Neuron (in vitro differentiated cells): ENCODE results near the gene PXDN.

Source experiments
- H2AFZ ChIP-seq: one replicate; pipeline ENCODE4 v1.6.1; 2013; ENCODE audit warnings: low read depth, mild to moderate bottlenecking, inconsistent platforms, low read length, moderate library complexity
- H3K27me3 ChIP-seq: one replicate; pipeline ENCODE4 v1.6.1; 2013; ENCODE audit warnings: low read length; ENCODE audit not compliant: insufficient read depth
- H3K36me3 ChIP-seq: one replicate; pipeline ENCODE4 v1.6.1; 2013; ENCODE audit warnings: low read length; ENCODE audit not compliant: insufficient read depth
- H3K4me1 ChIP-seq: one replicate; pipeline ENCODE4 v1.6.1; 2013; ENCODE audit warnings: low read length; ENCODE audit not compliant: insufficient read depth
- H3K4me3 ChIP-seq: 2 replicates; pipeline ENCODE4 v1.5.1; 2013; ENCODE audit warnings: mild to moderate bottlenecking, low read length, moderate library complexity
- H3K9me3 ChIP-seq: one replicate; pipeline ENCODE4 v1.6.1; 2013; ENCODE audit warnings: low read length

PXDN gene

GRCh38 chr2:1677821-1678165, 66.5 kb downstream of the PXDN start:
- Histone ChIP-seq H3K36me3 (no peaks in the 10 kb centered on the region), H3K9me3 (no peaks in the 10 kb centered on the region), H2AFZ (no peak overlapping the region), H3K4me3 (no peak overlapping the region), H3K4me1 (no peaks in the 10 kb centered on the region), H3K27me3 (no peaks in the 10 kb centered on the region)

GRCh38 chr2:1676913-1677820, 67.1 kb downstream of the PXDN start:
- Histone ChIP-seq H2AFZ (no peak overlapping the region), H3K9me3 (no peaks in the 10 kb centered on the region), H3K4me1 (no peaks in the 10 kb centered on the region), H3K4me3 (no peak overlapping the region), H3K36me3 (no peaks in the 10 kb centered on the region), H3K27me3 (no peaks in the 10 kb centered on the region)

GRCh38 chr2:1676091-1676912, 68.0 kb downstream of the PXDN start:
- Histone ChIP-seq H3K27me3 (no peaks in the 10 kb centered on the region), H3K4me1 (no peaks in the 10 kb centered on the region), H3K36me3 (no peaks in the 10 kb centered on the region), H3K9me3 (no peaks in the 10 kb centered on the region), H2AFZ (no peak overlapping the region), H3K4me3 (no peak overlapping the region)

- no peak overlapping the region for H3K4me3 ChIP-seq
- H2AFZ ChIP-seq: no peak overlapping the region
- H3K36me3 ChIP-seq: no peaks in the 10 kb centered on the region
- no peaks in the 10 kb centered on the region for H3K4me1 ChIP-seq
- no peaks in the 10 kb centered on the region for H3K9me3 ChIP-seq
- H3K27me3 ChIP-seq: no peaks in the 10 kb centered on the region
These were observed 68.7 kb downstream of the PXDN start for GRCh38 chr2:1675633-1676032.

- H3K9me3 ChIP-seq: no peaks in the 10 kb centered on the region
- H3K4me3 ChIP-seq: no peak overlapping the region
- H3K36me3 ChIP-seq: no peaks in the 10 kb centered on the region
- H2AFZ ChIP-seq: no peak overlapping the region
- no peaks in the 10 kb centered on the region for H3K27me3 ChIP-seq
- no peaks in the 10 kb centered on the region for H3K4me1 ChIP-seq
These were observed 69.4 kb downstream of the PXDN start for GRCh38 chr2:1674766-1675397.

GRCh38 chr2:1674276-1674675, 70.0 kb downstream of the PXDN start:
- Histone ChIP-seq H2AFZ (no peak overlapping the region), H3K27me3 (no peaks in the 10 kb centered on the region), H3K9me3 (no peaks in the 10 kb centered on the region), H3K36me3 (no peaks in the 10 kb centered on the region), H3K4me1 (no peaks in the 10 kb centered on the region), H3K4me3 (no peak overlapping the region)

- Histone ChIP-seq H3K27me3 (no peaks in the 10 kb centered on the region), H2AFZ (no peak overlapping the region), H3K36me3 (no peaks in the 10 kb centered on the region), H3K4me1 (no peaks in the 10 kb centered on the region), H3K4me3 (no peak overlapping the region), H3K9me3 (no peaks in the 10 kb centered on the region)
These were observed 71.0 kb downstream of the PXDN start for GRCh38 chr2:1673160-1673944.

GRCh38 chr2:1672738-1673137, 71.6 kb downstream of the PXDN start:
- Histone ChIP-seq H3K4me1 (no peaks in the 10 kb centered on the region), H2AFZ (no peak overlapping the region), H3K4me3 (no peak overlapping the region), H3K9me3 (no peaks in the 10 kb centered on the region), H3K27me3 (no peaks in the 10 kb centered on the region), H3K36me3 (no peaks in the 10 kb centered on the region)

GRCh38 chr2:1671916-1672315, 72.4 kb downstream of the PXDN start:
- no peaks in the 10 kb centered on the region for H3K27me3 ChIP-seq
- no peaks in the 10 kb centered on the region for H3K4me1 ChIP-seq
- H3K36me3 ChIP-seq: no peaks in the 10 kb centered on the region
- no peak overlapping the region for H3K4me3 ChIP-seq
- H3K9me3 ChIP-seq: no peaks in the 10 kb centered on the region
- H2AFZ ChIP-seq: no peak overlapping the region

GRCh38 chr2:1670636-1671035, 73.7 kb downstream of the PXDN start:
- H3K9me3 ChIP-seq: no peaks in the 10 kb centered on the region
- no peaks in the 10 kb centered on the region for H3K4me1 ChIP-seq
- H3K27me3 ChIP-seq: no peaks in the 10 kb centered on the region
- H2AFZ ChIP-seq: no peak overlapping the region
- no peak overlapping the region for H3K4me3 ChIP-seq
- no peaks in the 10 kb centered on the region for H3K36me3 ChIP-seq

GRCh38 chr2:1665761-1666505, 78.4 kb downstream of the PXDN start:
- H3K9me3 ChIP-seq: no peaks in the 10 kb centered on the region
- H3K36me3 ChIP-seq: no peaks in the 10 kb centered on the region
- H3K4me3 ChIP-seq: no peak overlapping the region
- no peaks in the 10 kb centered on the region for H3K27me3 ChIP-seq
- no peak overlapping the region for H2AFZ ChIP-seq
- peaks cover 3% of the 10 kb centered on the region for H3K4me1 ChIP-seq

GRCh38 chr2:1664698-1665097, 79.6 kb downstream of the PXDN start:
- H3K4me3 ChIP-seq: no peak overlapping the region
- H3K36me3 ChIP-seq: no peaks in the 10 kb centered on the region
- no peak overlapping the region for H2AFZ ChIP-seq
- H3K4me1 ChIP-seq: peaks cover 3% of the 10 kb centered on the region
- H3K27me3 ChIP-seq: no peaks in the 10 kb centered on the region
- no peaks in the 10 kb centered on the region for H3K9me3 ChIP-seq
